H1 (cell line): ENCODE results near the gene MIF4GD.

Experiments used
- CTCF ChIP-seq, 3 experiments: IDR thresholded peaks; 1 replicate in 2 of 3; 2 replicates in 1 of 3; pipeline versions ENCODE4 v1.5.1 to v1.6.1; 2011; ENCODE audit warnings: low read length in 3 of 3, mild to moderate bottlenecking in 3 of 3, inconsistent platforms in 2 of 3, low read depth in 1 of 3, moderate library complexity in 1 of 3; ENCODE audit not compliant: insufficient read depth in 1 of 3; ENCODE audit errors: control extremely low read depth in 1 of 3
- MAX ChIP-seq: IDR thresholded peaks from 2 replicates; pipeline ENCODE4 v1.6.1; 2012; ENCODE audit warnings: inconsistent platforms
- POLR2A ChIP-seq, 2 experiments: IDR thresholded peaks; 1 replicate in 1 of 2; 2 replicates in 1 of 2; pipeline ENCODE4 v1.6.1; 2011; ENCODE audit warnings: low read depth in 2 of 2, low read length in 2 of 2, mild to moderate bottlenecking in 2 of 2; ENCODE audit errors: control extremely low read depth in 1 of 2
- SIRT6 ChIP-seq: IDR thresholded peaks from one replicate; pipeline ENCODE4 v1.7.1; 2012; ENCODE audit warnings: low read length, inconsistent platforms
- SRF ChIP-seq: IDR thresholded peaks from 2 replicates; pipeline ENCODE4 v1.6.1; 2011; ENCODE audit warnings: mild to moderate bottlenecking, low read depth, low read length, moderate library complexity
- SUZ12 ChIP-seq: fragments of 200-600 bp; sonication (generic); IDR thresholded peaks from 2 replicates; pipeline ENCODE4 v1.6.1; 2012; ENCODE audit warnings: mild to moderate bottlenecking, inconsistent platforms, low read length, moderate library complexity, mixed read lengths
- TF ChIP-seq, protein P1 (sequence below): IDR thresholded peaks from 2 replicates; pipeline ENCODE4 v1.6.1; 2012; ENCODE audit warnings: inconsistent platforms

DNA sequence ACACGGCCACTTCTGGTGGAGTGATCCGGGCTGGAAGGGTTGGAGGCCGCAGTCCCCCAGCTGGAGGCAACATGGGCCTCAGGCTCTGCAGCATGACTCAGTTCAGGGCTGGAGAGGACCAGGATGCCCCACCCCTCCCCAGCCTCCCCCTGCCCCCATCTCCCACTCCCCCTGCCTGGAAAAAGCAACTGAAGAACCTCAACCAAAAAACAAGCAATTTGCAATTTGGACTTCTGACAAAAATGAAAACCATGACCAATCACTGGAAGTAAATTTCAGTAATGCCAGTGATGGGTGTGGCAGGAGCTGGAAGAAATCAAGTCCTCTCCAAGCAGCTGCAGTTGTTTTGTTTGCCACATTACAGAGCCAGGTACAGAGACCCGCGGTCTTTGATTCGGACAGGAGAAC, 6.6 kb upstream of the MIF4GD start:
- TF ChIP-seq CTCF (IDR thresholded peaks at IDR 0.05; ENCODE audit: control extremely low read depth in 1 of 3, insufficient read depth in 1 of 3, low read depth in 1 of 3, low read length in 3 of 3), result no peak
- no peak for TF ChIP-seq SIRT6
- TF ChIP-seq, protein P1, sequence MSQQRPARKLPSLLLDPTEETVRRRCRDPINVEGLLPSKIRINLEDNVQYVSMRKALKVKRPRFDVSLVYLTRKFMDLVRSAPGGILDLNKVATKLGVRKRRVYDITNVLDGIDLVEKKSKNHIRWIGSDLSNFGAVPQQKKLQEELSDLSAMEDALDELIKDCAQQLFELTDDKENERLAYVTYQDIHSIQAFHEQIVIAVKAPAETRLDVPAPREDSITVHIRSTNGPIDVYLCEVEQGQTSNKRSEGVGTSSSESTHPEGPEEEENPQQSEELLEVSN, result no peak
- no peak for TF ChIP-seq SRF
- TF ChIP-seq SUZ12, result no peak
- no peak for TF ChIP-seq MAX
- no peak for TF ChIP-seq POLR2A (IDR thresholded peaks at IDR 0.05; ENCODE audit: control extremely low read depth in 1 of 2, low read depth in 2 of 2, low read length in 2 of 2)
